ENCODE measurements around the gene LYST. TPM values are rescaled to one million over a fixed set of nuclear protein-coding genes. Genes with fewer than 3 reads are reported as not detected.

Gene LYST
- total and polyA plus RNA-seq, 2 of the 4 experiments (the other 2 are of a cell fraction), result 2.2 to 7.2 TPM

DNA sequence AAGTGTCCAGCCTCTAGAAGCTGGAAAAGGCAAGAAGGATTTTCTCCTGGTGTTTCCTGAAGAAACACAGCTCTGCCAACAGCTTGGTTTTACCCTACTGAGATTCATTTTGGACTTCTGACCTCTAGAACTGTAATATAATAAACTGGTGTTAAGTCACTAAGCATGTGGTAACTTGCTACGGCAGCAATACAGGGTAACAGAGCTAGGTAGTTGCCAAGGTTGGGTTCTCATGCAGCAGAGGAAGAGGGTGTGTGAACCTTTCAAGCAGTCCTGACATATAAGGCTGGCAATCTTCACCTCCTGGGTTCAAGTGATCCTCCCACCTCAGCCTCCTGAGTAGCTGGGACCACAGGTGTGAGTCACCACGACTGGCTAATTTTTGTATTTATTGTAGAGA is 253.1 kb downstream of the LYST start:
- Histone ChIP-seq H4K5ac (ENCODE audit: low read depth, low read length) (no peak overlapping the region), H3K4me1 (ENCODE audit: control insufficient read depth, insufficient read depth, low read length) (peaks cover 4% of the 10 kb centered on the region), H3K9ac (ENCODE audit: low read depth, low read length) (no peak overlapping the region), H2AFZ (replicated peaks; ENCODE audit: low read length, poor library complexity) (no peak overlapping the region), H3K18ac (ENCODE audit: low read depth, low read length) (no peak overlapping the region), H3K79me1 (ENCODE audit: low read depth in 1 of 2, low read length in 2 of 2) (no peaks in the 10 kb centered on the region), H2BK15ac (ENCODE audit: low read depth, low read length) (no peak overlapping the region), H3K23ac (ENCODE audit: low read depth, low read length) (no peak overlapping the region), H3K4ac (ENCODE audit: low read depth, low read length) (no peak overlapping the region), H2BK20ac (ENCODE audit: low read depth, low read length) (no peak overlapping the region), H2AK9ac (replicated peaks; ENCODE audit: low read depth, low read length, poor library complexity) (no peak overlapping the region), H4K20me1 (ENCODE audit: insufficient read depth, low read length) (no peaks in the 10 kb centered on the region), H3K27me3 (ENCODE audit: control insufficient read depth, insufficient read depth, low read length) (no peaks in the 10 kb centered on the region; the same call in none of the 2 replicates), H2BK5ac (ENCODE audit: low read depth, low read length, poor library complexity, severe bottlenecking) (no peak overlapping the region), H4K8ac (ENCODE audit: low read depth in 2 of 2, low read length in 2 of 2) (no peak overlapping the region), H2BK120ac (ENCODE audit: low read depth, low read length) (no peak overlapping the region), H3K27ac (ENCODE audit: insufficient read depth, low read length) (no peak overlapping the region), H3K4me3 (ENCODE audit: insufficient read depth, low read depth, low read length) (no peak overlapping the region), H3K36me3 (ENCODE audit: control insufficient read depth, insufficient read depth, low read length) (no peaks in the 10 kb centered on the region), H2AK5ac (ENCODE audit: low read depth, low read length) (no peak overlapping the region), H3K9me1 (ENCODE audit: insufficient read depth, low read length) (peaks cover 7% of the 10 kb centered on the region; the same call in 1 of the 2 replicates), H4K91ac (ENCODE audit: insufficient read depth, low read depth, low read length) (no peak overlapping the region), H3K9me3 (ENCODE audit: control insufficient read depth, insufficient read depth, low read length) (no peaks in the 10 kb centered on the region), H3K14ac (replicated peaks; ENCODE audit: low read depth, low read length) (no peak overlapping the region), H3K4me2 (ENCODE audit: low read depth, low read length) (no peak overlapping the region), H3K56ac (ENCODE audit: extremely low read depth, insufficient read depth, low read length) (no peak overlapping the region)
- ATAC-seq (ENCODE audit: low read depth) (no peak), DNase-seq (no peak)
- POLR2A ChIA-PET (ENCODE audit: unreplicated experiment), result no interaction called here
- CTCF ChIA-PET, result interaction anchor here (1.0 to 1.4 kb wide), 2 partner anchors 15 to 358 kb away, joined by 4 to 5 read pairs; no protein-coding TSS in a partner anchor
- intact Hi-C loops (cut with micrococcal nuclease) (no loop called here), dilution Hi-C loops (cut with HindIII; ENCODE audit: low sequenced_read_pairs, unreplicated experiment) (no loop called here), in situ Hi-C loops (cut with MboI; ENCODE audit: low sequenced_read_pairs) (no loop called here)
- no CpG with 5 or more reads among the region's 2 CpGs for WGBS, 2 experiments (ENCODE audit: extremely low coverage in 2 of 2, insufficient read length in 1 of 2)
- TF ChIP-seq SMC3 (IDR thresholded peaks at IDR 0.05; ENCODE audit: low read depth, low read length) (no peak), CEBPB (IDR thresholded peaks at IDR 0.05; ENCODE audit: low read depth, low read length) (no peak), MAFK (IDR thresholded peaks at IDR 0.05; ENCODE audit: low read depth, low read length) (no peak), RFX5 (IDR thresholded peaks at IDR 0.05; ENCODE audit: low read depth, low read length) (no peak), POLR2A (IDR thresholded peaks at IDR 0.05; ENCODE audit: low read depth, low read length) (no peak), MAZ (IDR thresholded peaks at IDR 0.05; ENCODE audit: borderline replicate concordance, low read depth, low read length) (no peak), MXI1 (IDR thresholded peaks at IDR 0.05; ENCODE audit: borderline replicate concordance, low read depth, low read length) (no peak), BHLHE40 (IDR thresholded peaks at IDR 0.05; ENCODE audit: low read depth, low read length) (no peak), CTCF (conservative IDR thresholded peaks at IDR 0.05; ENCODE audit: low read depth, low read length) (no peak), NFE2L2 (IDR thresholded peaks at IDR 0.05; ENCODE audit: low read depth, low read length) (no peak), ELK1 (IDR thresholded peaks at IDR 0.05; ENCODE audit: borderline replicate concordance, low read depth, low read length) (no peak), FOS (IDR thresholded peaks at IDR 0.05; ENCODE audit: low read depth, low read length) (no peak), RCOR1 (IDR thresholded peaks at IDR 0.05; ENCODE audit: insufficient replicate concordance, low read length) (no peak), CHD1 (IDR thresholded peaks at IDR 0.05; ENCODE audit: low read depth, low read length) (no peak)
- TF ChIP-seq, protein P1, sequence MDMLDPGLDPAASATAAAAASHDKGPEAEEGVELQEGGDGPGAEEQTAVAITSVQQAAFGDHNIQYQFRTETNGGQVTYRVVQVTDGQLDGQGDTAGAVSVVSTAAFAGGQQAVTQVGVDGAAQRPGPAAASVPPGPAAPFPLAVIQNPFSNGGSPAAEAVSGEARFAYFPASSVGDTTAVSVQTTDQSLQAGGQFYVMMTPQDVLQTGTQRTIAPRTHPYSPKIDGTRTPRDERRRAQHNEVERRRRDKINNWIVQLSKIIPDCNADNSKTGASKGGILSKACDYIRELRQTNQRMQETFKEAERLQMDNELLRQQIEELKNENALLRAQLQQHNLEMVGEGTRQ (IDR thresholded peaks at IDR 0.05; ENCODE audit: low read depth, low read length), result no peak
- BruUV-seq (replicated peaks), result no TSS peak

All from IMR-90 (cell line).